ENCODE data around the gene OR52I1.

DNA sequence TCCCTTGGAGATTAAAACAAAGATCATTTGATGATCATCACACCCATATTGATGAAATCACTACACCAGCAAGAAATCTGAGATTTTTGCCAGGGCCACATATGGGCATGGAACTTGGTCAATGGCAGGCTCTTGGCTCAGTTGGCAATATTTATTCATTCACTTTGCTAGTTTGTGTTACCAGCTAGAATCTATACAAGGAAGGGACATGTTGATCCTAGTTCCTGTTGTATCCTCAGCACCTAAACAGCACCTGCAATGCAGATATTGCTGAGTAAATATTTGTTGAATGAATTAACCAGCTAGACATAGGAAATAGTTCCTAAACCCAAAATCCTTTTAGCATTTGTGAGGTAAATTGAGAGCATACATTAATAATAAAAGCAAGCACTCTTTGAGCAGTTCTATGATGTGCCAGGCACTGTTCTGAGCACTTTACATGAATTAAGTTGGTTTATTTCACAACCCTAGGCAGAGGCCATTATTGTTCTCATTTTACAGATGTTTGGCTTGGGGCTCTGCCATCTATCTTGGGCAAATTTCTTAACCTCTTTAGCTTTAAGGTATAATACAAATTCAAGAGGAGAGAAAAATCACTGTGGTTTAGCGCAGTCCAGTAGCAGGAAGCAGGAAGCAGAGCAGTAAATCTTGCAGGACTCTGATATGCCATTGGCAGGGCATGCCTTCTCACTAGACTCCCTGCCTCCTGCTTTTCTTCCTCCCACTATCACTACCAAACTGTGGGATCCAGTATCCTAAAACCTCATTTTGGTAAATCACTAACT is 12.6 kb downstream of the OR52I1 start:
- TF ChIP-seq CTCF (IDR thresholded peaks at IDR 0.05; ENCODE audit: insufficient read depth, low read length, poor library complexity, severe bottlenecking): no peak
- no peak for TF ChIP-seq EZH2phosphoT487 (conservative IDR thresholded peaks at IDR 0.05; ENCODE audit: low read length)
